Activated B cell treated with CpG ODN at 0.5 μM for 24 hours (primary cell): ENCODE measurements around the gene SLC35E2B. TPM values are rescaled to one million over a fixed set of nuclear protein-coding genes. Genes with fewer than 3 reads are reported as not detected.

Experiments used
- ATAC-seq: fragments of 200-7000 bp; cut with Tn5 transposase; one replicate; pipeline ENCODE4 v1.10.0; 2021; ENCODE audit warnings: low read depth, mild to moderate bottlenecking, moderate library complexity
- CTCF ChIA-PET: fragments of 350-600 bp; sonication (Branson Sonifier 250); formaldehyde crosslinking; loops from one replicate; lab custom pipeline; 2021; ENCODE audit warnings: antibody characterized with exemption; lab: Charles Lee
- POLR2A ChIA-PET: fragments of 350-600 bp; sonication (Branson Sonifier 250); formaldehyde crosslinking; loops from one replicate; lab custom pipeline; 2021; ENCODE audit warnings: antibody characterized with exemption; lab: Charles Lee
- DNase-seq: peaks from one replicate; pipeline ENCODE4 v3.0.0; 2022
- H3K27ac Mint-ChIP-seq: one replicate; pipeline ENCODE4 v1.8.0; 2020; ENCODE audit warnings: mixed read lengths
- H3K27me3 Mint-ChIP-seq: one replicate; pipeline ENCODE4 v1.8.0; 2021; ENCODE audit warnings: mixed read lengths
- H3K36me3 Mint-ChIP-seq: one replicate; pipeline ENCODE4 v1.8.0; 2021; ENCODE audit warnings: low read depth, mixed read lengths
- H3K4me1 Mint-ChIP-seq: one replicate; pipeline ENCODE4 v1.8.0; 2021; ENCODE audit warnings: mixed read lengths
- H3K4me3 Mint-ChIP-seq: one replicate; pipeline ENCODE4 v1.8.0; 2020; ENCODE audit warnings: mild to moderate bottlenecking, mixed read lengths
- H3K9me3 Mint-ChIP-seq: one replicate; pipeline ENCODE4 v1.8.0; 2020; ENCODE audit warnings: mixed read lengths
- intact Hi-C: fragments of 100-400 bp; cut with micrococcal nuclease; formaldehyde crosslinking; loops from one replicate; pipeline ENCODE4 v1.15.1; 2024
- total RNA-seq: library from RNA; stranded (reverse); gene quantifications from 2 replicates; pipeline ENCODE4 v1.2.3, GENCODE V29; 2022
- TF ChIP-seq, protein P1 (sequence below): fragments of 200-600 bp; IDR thresholded peaks from one replicate; pipeline ENCODE4 v1.8.0; 2022; ENCODE audit warnings: antibody characterized with exemption, mild to moderate bottlenecking

The SLC35E2B gene
- total RNA-seq, 1 donor from 2014 or later = 54.7 TPM

DNA sequence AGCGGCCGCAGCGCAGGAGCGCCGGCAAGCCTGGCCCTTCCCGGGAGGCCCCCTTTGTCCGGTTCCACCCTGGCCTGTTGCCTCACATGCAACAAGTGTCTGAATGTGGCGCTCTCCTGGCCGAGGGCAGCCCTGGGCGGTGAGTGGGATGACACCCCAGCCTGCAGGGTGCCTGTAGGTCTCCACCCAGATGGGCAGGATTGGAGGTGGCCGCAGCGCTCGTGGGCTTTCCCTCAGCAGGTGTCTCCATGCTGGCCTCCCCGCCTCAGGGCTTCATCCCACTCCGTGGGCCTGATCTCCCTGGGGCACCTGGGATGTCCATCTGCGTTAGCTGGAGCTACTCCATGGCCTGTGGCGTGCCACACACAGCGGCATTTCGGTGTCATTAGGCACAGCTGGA is 75.8 kb downstream of the SLC35E2B start:
- intact Hi-C loops = loop anchor here (5.0 kb wide), 1 partner anchor 60 kb away; no protein-coding TSS in a partner anchor
- peaks cover 9% of the 10 kb centered on the region for H3K36me3 Mint-ChIP-seq
- peak overlapping the region; percentile 80 for H3K4me3 Mint-ChIP-seq
- H3K27ac Mint-ChIP-seq = peak overlapping the region; percentile 59
- DNase-seq (no peak), ATAC-seq (no peak)
- ChIA-PET CTCF (no interaction called here), POLR2A (interaction anchor here (3.4 to 3.9 kb wide), 2 partner anchors 13 to 14 kb away, joined by 19 to 35 read pairs; partner anchors contain the start of gene MMP23B)
- no peaks in the 10 kb centered on the region for H3K27me3 Mint-ChIP-seq
- H3K9me3 Mint-ChIP-seq = no peaks in the 10 kb centered on the region
- peaks cover 26% of the 10 kb centered on the region for H3K4me1 Mint-ChIP-seq
- TF ChIP-seq, protein P1, sequence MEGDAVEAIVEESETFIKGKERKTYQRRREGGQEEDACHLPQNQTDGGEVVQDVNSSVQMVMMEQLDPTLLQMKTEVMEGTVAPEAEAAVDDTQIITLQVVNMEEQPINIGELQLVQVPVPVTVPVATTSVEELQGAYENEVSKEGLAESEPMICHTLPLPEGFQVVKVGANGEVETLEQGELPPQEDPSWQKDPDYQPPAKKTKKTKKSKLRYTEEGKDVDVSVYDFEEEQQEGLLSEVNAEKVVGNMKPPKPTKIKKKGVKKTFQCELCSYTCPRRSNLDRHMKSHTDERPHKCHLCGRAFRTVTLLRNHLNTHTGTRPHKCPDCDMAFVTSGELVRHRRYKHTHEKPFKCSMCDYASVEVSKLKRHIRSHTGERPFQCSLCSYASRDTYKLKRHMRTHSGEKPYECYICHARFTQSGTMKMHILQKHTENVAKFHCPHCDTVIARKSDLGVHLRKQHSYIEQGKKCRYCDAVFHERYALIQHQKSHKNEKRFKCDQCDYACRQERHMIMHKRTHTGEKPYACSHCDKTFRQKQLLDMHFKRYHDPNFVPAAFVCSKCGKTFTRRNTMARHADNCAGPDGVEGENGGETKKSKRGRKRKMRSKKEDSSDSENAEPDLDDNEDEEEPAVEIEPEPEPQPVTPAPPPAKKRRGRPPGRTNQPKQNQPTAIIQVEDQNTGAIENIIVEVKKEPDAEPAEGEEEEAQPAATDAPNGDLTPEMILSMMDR = no peak

DNA sequence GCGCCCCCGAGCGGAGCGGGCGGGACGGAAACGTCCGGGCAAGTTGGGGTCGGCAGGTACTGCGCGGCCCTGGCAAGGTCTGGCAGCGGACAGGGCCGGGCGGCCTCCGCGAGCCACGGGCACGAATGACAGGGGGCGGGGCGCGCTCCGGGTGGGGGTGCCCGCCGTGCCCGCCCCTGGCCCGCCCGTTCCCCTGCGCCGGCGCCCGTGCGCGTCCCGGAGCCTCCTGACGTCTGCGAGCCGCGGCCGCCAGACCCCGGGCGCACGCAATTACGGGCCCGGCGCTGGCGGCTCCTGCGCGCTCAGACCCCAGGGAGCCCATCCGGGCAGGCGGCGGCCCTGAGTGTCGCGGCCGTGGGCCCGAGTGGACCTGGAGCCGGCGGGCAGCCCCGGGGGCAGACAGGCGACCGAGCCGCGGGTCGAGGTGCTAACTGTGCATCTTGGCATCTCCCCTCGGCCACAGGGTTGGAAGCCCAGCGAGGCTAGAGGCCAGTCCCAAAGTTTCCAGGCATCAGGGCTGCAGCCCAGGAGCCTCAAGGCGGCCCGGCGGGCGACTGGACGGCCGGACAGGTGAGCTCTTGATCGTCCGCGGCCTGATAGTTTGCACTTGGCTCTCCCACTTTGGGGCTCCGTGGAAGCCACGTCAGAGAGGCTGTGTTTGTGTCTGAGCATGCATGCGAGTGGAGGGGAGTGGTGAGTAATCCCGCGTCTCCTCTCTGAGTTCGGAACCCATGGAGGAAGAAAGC is 76.4 kb downstream of the SLC35E2B start:
- CTCF ChIA-PET = no interaction called here
- peaks cover 9% of the 10 kb centered on the region for H3K36me3 Mint-ChIP-seq

DNA sequence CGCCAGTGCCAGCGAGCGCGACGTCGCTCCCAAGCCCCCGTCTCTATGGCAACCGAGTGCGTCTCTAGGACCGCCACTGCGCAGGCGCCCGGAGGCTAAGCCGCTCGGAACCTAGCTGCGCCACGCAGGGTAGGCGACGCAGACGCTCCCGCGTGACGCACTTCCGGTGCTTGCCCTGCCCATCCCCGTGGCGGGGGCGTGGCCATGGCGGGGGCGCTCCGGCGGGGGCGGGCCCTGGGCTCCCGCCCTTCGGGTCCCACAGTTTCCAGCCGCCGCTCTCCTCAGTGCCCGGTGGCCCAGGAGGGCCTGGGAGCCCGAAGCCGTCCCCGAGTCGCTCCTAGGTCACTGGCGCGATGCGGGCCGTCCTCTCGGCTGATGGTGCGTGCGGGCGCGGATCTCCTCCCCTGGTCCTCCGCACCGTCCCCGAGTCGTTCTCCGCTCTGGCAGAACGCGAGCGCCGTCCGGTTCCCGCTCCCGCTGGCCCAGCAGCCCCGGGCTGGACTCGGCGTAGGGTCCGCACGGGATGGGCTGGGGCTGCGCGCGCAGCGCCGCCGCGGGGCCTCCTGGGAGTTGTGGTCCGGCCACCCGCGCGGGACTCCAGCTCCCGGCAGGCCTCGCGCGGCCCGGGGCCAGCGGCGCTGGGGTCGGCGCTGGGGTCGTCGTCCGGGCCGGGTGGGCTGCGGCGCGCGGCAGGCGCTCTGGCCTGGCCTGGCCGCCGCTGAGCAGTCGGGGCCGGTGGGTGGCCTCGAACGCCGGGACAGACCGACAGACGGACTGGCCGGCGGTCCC is 77.1 kb downstream of the SLC35E2B start, which contains the start of gene MIB2:
Gene MIB2 (plus strand): TSS at position 245 of the 789 bp plus-strand sequence. CDS start 7,953 bp downstream, outside the sequence.
- H3K9me3 Mint-ChIP-seq = no peaks in the 10 kb centered on the region
- ATAC-seq = peak; percentile 91

More for the DNA sequence above, 76.4 kb downstream of the SLC35E2B start:
- intact Hi-C loops = loop anchor here (5.0 kb wide), 1 partner anchor 61 kb away; no protein-coding TSS in a partner anchor
- H3K27ac Mint-ChIP-seq = peak overlapping the region; percentile 50
- H3K4me3 Mint-ChIP-seq = peak overlapping the region; percentile 80
- no peaks in the 10 kb centered on the region for H3K27me3 Mint-ChIP-seq
- H3K9me3 Mint-ChIP-seq = no peaks in the 10 kb centered on the region
- DNase-seq (no peak), ATAC-seq (peak; percentile 9)
- TF ChIP-seq, protein P1 = no peak
- H3K4me1 Mint-ChIP-seq = peaks cover 26% of the 10 kb centered on the region
- POLR2A ChIA-PET = interaction anchor here (0.7 to 3.9 kb wide), 9 partner anchors 9 to 411 kb away, joined by 3 to 35 read pairs (median 6); partner anchors contain the start of genes MMP23B and MRPL20

DNA sequence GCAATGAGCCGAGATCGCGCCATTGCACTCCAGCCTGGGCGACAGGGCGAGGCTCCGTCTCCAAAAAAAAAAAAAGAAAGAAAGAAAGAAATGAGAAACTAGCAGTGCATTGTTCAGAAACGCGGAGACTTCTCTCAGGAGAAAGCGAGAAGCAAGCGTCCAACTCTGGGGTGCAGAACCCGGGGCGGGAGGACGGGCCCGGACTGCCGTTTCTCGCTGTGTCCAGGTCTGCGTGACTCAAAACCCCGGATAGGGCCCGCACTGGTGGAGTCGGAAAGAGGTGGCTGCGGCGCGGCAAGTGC is 77.7 kb downstream of the SLC35E2B start:
- Mint-ChIP-seq H3K27me3 (no peaks in the 10 kb centered on the region), H3K36me3 (peaks cover 9% of the 10 kb centered on the region), H3K4me1 (peaks cover 26% of the 10 kb centered on the region), H3K9me3 (no peaks in the 10 kb centered on the region), H3K27ac (peak overlapping the region; percentile 86), H3K4me3 (peak overlapping the region; percentile 90)
- intact Hi-C loops = loop anchor here (1.0 to 5.0 kb wide), 7 partner anchors 16 to 435 kb away; partner anchors contain the start of genes ATAD3B, AURKAIP1, CDK11B and PRKCZ
- POLR2A ChIA-PET = interaction anchor here (0.6 to 3.9 kb wide), 11 partner anchors 8 to 294 kb away, joined by 3 to 35 read pairs (median 6); partner anchors contain the start of genes MMP23B and MRPL20
- CTCF ChIA-PET = no interaction called here
- no peak for ATAC-seq
- DNase-seq = no peak
- TF ChIP-seq, protein P1 = no peak

More for the DNA sequence above, 77.1 kb downstream of the SLC35E2B start, which contains the start of gene MIB2:
- ChIA-PET CTCF (no interaction called here), POLR2A (interaction anchor here (0.6 to 3.9 kb wide), 14 partner anchors 9 to 410 kb away, joined by 3 to 35 read pairs (median 5); partner anchors contain the start of genes MMP23B and MRPL20)
- H3K36me3 Mint-ChIP-seq = peaks cover 9% of the 10 kb centered on the region
- peak within 1 kb of the TSS; percentile 90 for H3K4me3 Mint-ChIP-seq
- intact Hi-C loops = loop anchor here (1.0 to 5.0 kb wide), 7 partner anchors 15 to 435 kb away; partner anchors contain the start of genes ATAD3B, AURKAIP1, CDK11B and PRKCZ
- H3K27ac Mint-ChIP-seq = peak within 1 kb of the TSS; percentile 86
- peak; percentile 100 for DNase-seq
- TF ChIP-seq, protein P1 = no peak
- peaks cover 26% of the 10 kb centered on the region for H3K4me1 Mint-ChIP-seq
- no peaks in the 10 kb centered on the region for H3K27me3 Mint-ChIP-seq
